ENCODE data around the gene TAGLN3.

GRCh38 chr3:111967651-111968274 lies 31.0 kb upstream of the TAGLN3 start:
- TF ChIP-seq POLR2A (IDR thresholded peaks at IDR 0.05) (no peak), CTCF (IDR thresholded peaks at IDR 0.05) (peak; percentile 78 to 88 (median 84))

All from testis (tissue), 2 donors.